GM21717 (cell line): ENCODE data around the gene PTGDR2.

Experiments
- ATAC-seq: cut with Tn5 transposase; IDR thresholded peaks from one replicate; pipeline ENCODE4 v1.9.1; 2021; ENCODE audit warnings: mild to moderate bottlenecking, moderate library complexity; ENCODE audit not compliant: unreplicated experiment

Gene PTGDR2

GRCh38 chr11:60874421-60875365 is 18.9 kb upstream of the PTGDR2 start:
- no peak for ATAC-seq

GRCh38 chr11:60873533-60873932 is 17.8 kb upstream of the PTGDR2 start:
- ATAC-seq = no peak

- no peak for ATAC-seq
These were observed 17.3 kb upstream of the PTGDR2 start for GRCh38 chr11:60872961-60873524.

GRCh38 chr11:60872124-60872960 is 16.6 kb upstream of the PTGDR2 start:
- ATAC-seq = no peak

- no peak for ATAC-seq
These were observed 15.8 kb upstream of the PTGDR2 start for GRCh38 chr11:60871378-60872061.

- no peak for ATAC-seq
These were observed 15.1 kb upstream of the PTGDR2 start for GRCh38 chr11:60870733-60871377.

- ATAC-seq = no peak
These were observed 14.5 kb upstream of the PTGDR2 start for GRCh38 chr11:60870276-60870675.

- no peak for ATAC-seq
These were observed 13.7 kb upstream of the PTGDR2 start for GRCh38 chr11:60869451-60869825.

- ATAC-seq = no peak
These were observed 13.1 kb upstream of the PTGDR2 start for GRCh38 chr11:60868682-60869450.

GRCh38 chr11:60867871-60868681 is 12.3 kb upstream of the PTGDR2 start:
- ATAC-seq = no peak

GRCh38 chr11:60866911-60867870 is 11.4 kb upstream of the PTGDR2 start, which contains the start of gene ZP1:
Gene ZP1, plus strand, starts transcription at chr11:60867542. Its CDS starts 20 bp downstream, at chr11:60867562.
- no peak for ATAC-seq

- no peak for ATAC-seq
These were observed 9.2 kb upstream of the PTGDR2 start for GRCh38 chr11:60864856-60865513.

- no peak for ATAC-seq
These were observed 8.1 kb upstream of the PTGDR2 start for GRCh38 chr11:60863550-60864521.

- no peak for ATAC-seq
These were observed 6.4 kb upstream of the PTGDR2 start for GRCh38 chr11:60862171-60862570.

GRCh38 chr11:60860943-60861342 is 5.2 kb upstream of the PTGDR2 start:
- no peak for ATAC-seq
